GM21447 (cell line): ENCODE data around the gene DIDO1.

Experiments used
- ATAC-seq: cut with Tn5 transposase; IDR thresholded peaks from one replicate; pipeline ENCODE4 v1.9.1; 2021; ENCODE audit not compliant: unreplicated experiment

Gene DIDO1

DNA sequence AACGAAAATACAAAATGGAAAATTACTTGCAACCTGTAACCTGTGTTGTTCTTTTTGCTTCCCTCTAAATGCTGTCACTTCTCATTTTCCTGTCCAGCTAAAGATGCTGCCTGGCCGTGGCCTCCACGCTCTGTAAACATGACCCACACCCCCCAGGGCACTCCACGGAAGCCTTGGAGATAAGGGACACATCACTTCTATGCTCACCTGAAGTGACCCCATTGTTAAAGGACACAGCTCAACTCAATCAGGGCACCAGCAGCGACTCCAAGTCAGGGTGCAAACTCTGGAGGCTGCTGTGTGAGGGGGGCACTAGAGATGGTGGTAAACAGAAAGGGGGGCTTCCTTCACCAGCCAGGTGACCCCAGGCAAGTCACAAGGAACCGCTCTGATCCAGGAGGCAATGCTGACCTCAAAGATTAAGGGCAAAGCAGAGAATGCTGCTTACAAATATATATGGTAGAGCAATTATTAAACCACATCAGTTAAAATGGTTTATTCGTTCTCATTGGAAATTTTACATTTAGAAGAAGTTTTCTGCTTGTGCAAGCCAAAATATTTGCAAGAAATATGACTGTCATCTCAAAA, 13.2 kb downstream of the DIDO1 start:
- no peak for ATAC-seq

GRCh38 chr20:62911701-62912280, 14.5 kb downstream of the DIDO1 start:
- no peak for ATAC-seq

GRCh38 chr20:62910777-62911497, 15.4 kb downstream of the DIDO1 start:
- no peak for ATAC-seq

- ATAC-seq: no peak
Measured at GRCh38 chr20:62910217-62910766, 16.0 kb downstream of the DIDO1 start.

DNA sequence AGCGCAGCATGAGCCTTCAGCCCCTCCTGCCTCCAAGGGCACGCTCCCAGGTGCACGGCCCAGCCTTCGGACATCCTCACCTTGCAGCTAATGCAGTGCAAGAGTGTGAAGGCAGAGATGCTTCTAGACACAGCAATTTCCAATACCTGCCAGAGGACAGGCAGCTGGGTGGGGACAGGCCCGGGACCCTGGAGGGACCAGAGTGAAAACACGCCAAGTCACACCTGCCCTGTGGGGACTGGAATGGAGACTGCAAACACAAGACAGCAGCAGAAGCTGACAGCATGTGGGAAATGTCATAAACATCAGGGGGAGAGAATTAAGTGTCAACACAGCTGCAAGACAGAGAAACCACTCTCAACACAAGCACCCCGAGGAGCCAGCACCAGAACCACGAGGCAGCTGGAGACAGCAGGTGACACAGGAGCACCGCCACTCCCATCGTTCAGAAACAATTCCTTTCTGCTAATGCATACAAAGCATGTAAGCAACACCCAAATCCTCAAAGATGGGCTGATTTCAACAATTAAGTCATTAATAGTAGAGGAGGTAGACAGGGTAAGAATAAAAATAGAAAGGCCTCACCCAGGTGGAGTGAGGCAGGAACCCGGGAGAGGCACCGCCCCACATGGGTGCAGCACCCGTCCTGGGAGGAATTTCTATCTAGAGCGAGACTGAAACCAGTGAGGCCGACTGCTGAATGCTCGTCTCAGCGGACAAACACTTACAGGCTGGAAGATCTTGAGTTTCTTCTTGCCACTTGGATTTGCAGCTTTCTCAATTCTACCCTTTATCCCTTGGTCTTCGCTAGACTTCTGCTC, 17.1 kb downstream of the DIDO1 start:
- ATAC-seq: no peak

DNA sequence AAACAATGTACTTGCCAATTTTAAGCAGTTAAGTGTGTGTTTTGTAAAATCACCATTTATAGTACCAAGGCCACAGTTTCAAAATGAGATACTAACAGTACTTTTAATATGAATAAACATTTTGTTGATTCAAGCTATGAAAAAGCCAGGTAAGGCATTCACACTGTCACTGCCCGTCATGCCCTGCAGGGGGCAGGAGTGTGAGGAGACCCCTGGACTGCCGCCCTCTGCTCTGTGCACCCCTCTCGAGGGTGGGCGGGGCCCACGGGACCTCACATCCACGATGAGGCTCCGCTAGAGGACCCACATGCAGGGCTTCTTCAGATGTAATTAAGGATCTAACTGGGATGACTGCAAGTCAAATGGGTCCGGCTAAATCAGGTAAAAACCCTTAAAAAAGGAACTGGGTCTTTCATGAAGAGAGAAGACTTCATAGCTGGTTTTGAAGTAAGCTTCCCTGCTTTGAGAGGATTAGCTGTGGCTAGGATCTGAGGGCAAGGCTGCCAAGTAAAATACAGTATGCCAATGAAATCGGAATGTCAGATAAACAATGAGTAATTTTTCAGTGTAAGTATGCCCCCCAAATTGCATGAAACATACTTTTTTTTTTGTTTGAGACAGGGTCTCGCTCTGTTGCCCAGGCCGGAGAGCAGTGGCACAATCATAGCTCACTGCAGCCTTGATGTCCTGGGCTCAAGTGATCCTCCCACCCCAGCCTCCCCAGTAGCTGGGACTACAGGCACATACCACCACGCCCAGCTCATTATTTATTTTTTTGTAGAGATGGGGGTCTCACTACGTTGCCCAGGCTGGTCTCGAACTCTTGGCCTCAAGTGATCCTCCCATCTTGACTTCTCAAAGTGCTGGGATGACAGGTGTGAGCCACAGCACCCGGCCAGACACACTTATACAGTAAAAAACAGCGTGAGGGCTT, 18.7 kb downstream of the DIDO1 start:
- no peak for ATAC-seq

DNA sequence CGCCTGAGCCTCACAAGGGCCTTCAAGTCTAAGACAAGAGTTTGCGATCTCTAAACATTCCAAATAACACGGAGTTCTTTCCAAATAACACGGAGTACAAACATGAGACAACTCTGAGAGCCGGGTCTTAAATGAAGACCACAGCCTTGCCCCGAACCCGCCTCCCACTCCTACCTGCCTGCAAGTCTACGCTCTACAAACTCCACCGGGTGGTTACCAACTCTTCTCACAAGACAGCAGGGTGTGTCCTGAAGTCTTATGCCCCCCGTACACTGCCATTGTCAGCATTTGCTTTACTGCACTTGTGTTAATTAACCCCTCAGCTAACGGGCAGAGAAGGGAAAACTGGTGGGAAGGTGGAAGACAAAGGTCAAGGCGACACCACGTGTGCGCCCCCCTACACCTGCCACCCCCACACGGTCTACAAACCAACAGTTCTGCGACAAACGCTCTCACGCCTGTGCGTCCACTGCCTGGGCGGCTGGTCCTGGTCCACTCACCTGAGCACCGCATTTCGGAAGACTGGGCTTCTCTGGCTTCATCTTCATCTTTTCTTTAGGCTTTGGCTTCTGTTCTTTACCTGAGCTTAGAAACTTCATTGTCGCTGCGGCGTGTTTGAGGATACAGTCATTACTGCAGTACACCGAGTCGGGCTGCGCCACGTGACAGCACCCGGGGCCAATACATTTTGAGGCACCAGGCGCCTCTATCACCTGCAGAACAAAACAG, 19.5 kb downstream of the DIDO1 start:
- no peak for ATAC-seq

DNA sequence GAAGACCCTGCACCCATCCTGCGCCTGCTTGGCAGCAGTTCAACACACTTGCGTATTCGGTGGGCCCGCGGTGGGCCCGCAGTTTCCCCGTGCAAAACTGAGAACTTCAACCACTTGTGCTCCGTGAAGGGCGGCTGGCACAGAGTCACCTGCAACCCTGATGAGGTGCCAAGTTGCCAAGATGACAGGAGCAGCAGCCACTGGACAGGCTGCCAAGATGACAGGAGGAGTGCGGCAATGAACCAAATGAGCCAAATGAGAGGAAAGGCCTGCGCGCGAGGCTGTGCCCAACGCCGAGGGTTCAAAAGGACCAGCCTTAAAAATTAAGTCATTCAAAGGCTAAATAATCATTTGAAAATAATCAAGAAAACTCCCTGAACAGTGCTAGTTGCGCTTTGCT, 20.1 kb downstream of the DIDO1 start:
- no peak for ATAC-seq

- ATAC-seq: no peak
Measured at GRCh38 chr20:62905536-62906117, 20.7 kb downstream of the DIDO1 start.

- no peak for ATAC-seq
Measured at GRCh38 chr20:62902926-62903615, 23.2 kb downstream of the DIDO1 start.

DNA sequence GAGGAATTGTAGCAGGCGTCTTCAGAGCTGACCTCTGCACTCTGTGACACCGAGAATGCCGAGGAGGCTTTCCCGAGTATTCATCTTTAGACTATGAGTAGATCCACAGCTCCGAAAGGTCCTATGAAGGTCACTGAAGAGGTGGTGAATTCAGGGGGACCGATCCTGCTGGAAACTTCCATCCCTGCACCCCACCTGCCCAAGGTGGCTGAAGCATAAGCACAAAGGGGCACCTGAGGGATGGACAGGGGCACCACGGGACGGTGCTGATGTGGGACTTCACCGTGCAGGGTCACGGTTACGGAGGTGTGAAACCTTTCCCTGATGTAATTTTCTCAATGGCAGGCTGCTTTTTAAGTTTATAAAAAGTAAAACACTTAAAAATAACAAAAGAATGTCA, 24.4 kb downstream of the DIDO1 start:
- ATAC-seq: no peak

- ATAC-seq: peak; percentile 17
Measured at GRCh38 chr20:62900692-62901584, 25.4 kb downstream of the DIDO1 start.

DNA sequence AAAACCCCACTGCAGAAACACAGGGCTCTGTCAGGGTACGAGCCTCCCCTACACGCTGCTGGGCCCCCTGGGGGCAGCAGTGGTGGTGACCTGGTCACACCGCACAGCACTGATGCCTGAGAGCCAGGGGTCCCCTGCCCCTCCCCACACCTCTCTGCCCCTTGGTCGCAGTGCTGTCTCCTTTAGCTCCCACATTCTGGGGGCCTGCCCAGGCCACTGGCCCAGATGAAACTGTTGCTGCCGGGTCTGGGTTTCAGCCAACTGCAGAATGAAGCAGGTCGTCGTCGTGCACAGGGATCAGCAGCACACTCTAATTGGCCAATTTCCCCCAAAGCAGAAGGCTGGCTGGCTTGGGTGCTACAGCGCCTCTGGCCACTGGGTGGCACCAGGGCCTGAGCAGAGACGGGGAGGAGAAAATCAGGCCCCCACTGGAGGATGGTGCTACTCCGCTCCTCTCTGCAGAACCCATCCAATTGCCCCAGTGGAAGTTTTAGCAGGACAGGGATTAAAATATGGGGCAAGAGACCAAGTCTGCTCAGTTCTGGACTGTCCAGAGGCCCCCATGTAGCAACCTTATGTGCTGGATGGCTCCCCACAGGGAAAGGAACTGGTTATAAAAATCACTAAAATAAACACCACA, 26.1 kb downstream of the DIDO1 start:
- ATAC-seq: peak; percentile 77

GRCh38 chr20:62899633-62900051, 26.7 kb downstream of the DIDO1 start:
- ATAC-seq: no peak

- peak; percentile 54 for ATAC-seq
Measured at GRCh38 chr20:62898970-62899632, 27.2 kb downstream of the DIDO1 start.

DNA sequence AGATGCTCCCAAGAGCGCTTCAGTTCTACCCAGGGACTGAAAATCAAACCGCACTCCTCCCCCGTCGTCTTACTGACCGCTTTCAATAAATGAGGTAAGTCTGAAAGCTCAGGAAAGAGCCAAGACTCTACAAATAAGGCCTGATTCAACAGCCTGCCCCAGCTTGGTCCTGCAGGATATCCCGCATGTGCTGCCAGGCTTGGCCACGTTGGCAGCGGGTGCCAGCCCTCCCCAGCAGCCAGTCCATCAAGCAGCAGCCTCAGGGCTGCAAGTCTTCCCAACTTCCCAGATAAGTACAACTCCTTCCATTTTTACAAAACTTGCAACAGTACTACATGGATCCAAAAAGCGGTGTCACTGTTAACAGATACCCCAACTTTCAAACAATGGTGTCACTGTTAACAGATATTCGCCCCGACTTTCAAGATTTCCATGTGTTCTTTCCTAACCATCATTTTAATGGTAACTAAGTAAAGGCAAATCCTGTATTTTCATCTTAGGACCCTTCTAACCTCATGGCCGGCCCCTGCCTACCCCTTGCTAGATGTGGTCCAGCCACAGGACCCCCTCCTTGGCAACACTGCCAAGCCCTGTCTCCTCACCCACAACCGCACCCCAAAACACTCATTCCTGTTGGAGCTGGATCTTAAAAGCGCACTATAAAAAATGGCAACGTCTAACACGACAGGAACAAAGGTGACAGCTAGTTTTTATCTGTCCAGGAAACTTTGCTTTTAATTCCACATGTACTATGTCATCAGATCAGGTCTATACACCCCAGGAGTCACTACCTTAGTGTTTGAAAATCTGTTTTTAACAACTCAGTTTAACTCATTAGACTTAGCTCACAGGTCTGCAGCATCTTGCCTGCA, 28.0 kb downstream of the DIDO1 start:
- no peak for ATAC-seq
